Measurements from ENCODE around the gene ATG2B. TPM values are rescaled to one million over a fixed set of nuclear protein-coding genes. Genes with fewer than 3 reads are reported as not detected.

ATG2B gene
- polyA plus RNA-seq, 1 experiment: 22.1 TPM

GRCh38 chr14:96261772-96262655, 101.1 kb downstream of the ATG2B start:
- TF ChIP-seq CTCF (IDR thresholded peaks at IDR 0.05; ENCODE audit: low read depth, low read length): peak; percentile 31
- H3K9me3 ChIP-seq (ENCODE audit: control insufficient read depth, insufficient read depth, low read length): peaks cover 17% of the 10 kb centered on the region
- H3K27ac ChIP-seq (ENCODE audit: low read depth, low read length): peak overlapping the region; percentile 47
- H3K4me3 ChIP-seq (ENCODE audit: low read depth, low read length): peak overlapping the region; percentile 26
- H3K27me3 ChIP-seq (ENCODE audit: control insufficient read depth, insufficient read depth, low read length): no peaks in the 10 kb centered on the region
- POLR2A ChIA-PET: interaction anchor here (0.9 to 1.1 kb wide), 2 partner anchors 9 to 116 kb away, joined by 3 to 4 read pairs; no protein-coding TSS in a partner anchor
- no peak for DNase-seq (ENCODE audit: low read depth, low spot score)
- CTCF ChIA-PET: interaction anchor here (0.7 to 5.6 kb wide), 5 partner anchors 14 to 169 kb away, joined by 3 to 26 read pairs (median 4); no protein-coding TSS in a partner anchor

GRCh38 chr14:96261053-96261452, 102.1 kb downstream of the ATG2B start:
- H3K27ac ChIP-seq (ENCODE audit: low read depth, low read length): peak overlapping the region; percentile 53
- POLR2A ChIA-PET: interaction anchor here (1.0 to 1.8 kb wide), 4 partner anchors 8 to 156 kb away, joined by 3 to 8 read pairs (median 4); no protein-coding TSS in a partner anchor
- no peak for DNase-seq (ENCODE audit: low read depth, low spot score)

GRCh38 chr14:96260341-96260821, 102.8 kb downstream of the ATG2B start:
- DNase-seq (ENCODE audit: low read depth, low spot score): no peak
- peak overlapping the region; percentile 26 for H3K4me3 ChIP-seq (ENCODE audit: low read depth, low read length)
- POLR2A ChIA-PET: interaction anchor here (1.0 to 1.8 kb wide), 3 partner anchors 14 to 155 kb away, joined by 3 to 8 read pairs (median 4); no protein-coding TSS in a partner anchor
- H3K27ac ChIP-seq (ENCODE audit: low read depth, low read length): peak overlapping the region; percentile 53
- TF ChIP-seq CTCF (IDR thresholded peaks at IDR 0.05; ENCODE audit: low read depth, low read length): no peak
- peaks cover 17% of the 10 kb centered on the region for H3K9me3 ChIP-seq (ENCODE audit: control insufficient read depth, insufficient read depth, low read length)
- H3K27me3 ChIP-seq (ENCODE audit: control insufficient read depth, insufficient read depth, low read length): no peaks in the 10 kb centered on the region
- CTCF ChIA-PET: interaction anchor here (1.9 to 5.6 kb wide), 3 partner anchors 16 to 162 kb away, joined by 4 to 30 read pairs (median 26); no protein-coding TSS in a partner anchor

More at GRCh38 chr14:96261053-96261452, 102.1 kb downstream of the ATG2B start:
- CTCF ChIA-PET: interaction anchor here (1.1 to 5.6 kb wide), 4 partner anchors 14 to 163 kb away, joined by 4 to 30 read pairs (median 16); no protein-coding TSS in a partner anchor
- Histone ChIP-seq H3K27me3 (ENCODE audit: control insufficient read depth, insufficient read depth, low read length) (no peaks in the 10 kb centered on the region), H3K9me3 (ENCODE audit: control insufficient read depth, insufficient read depth, low read length) (peaks cover 17% of the 10 kb centered on the region), H3K4me3 (ENCODE audit: low read depth, low read length) (peak overlapping the region; percentile 26)
- TF ChIP-seq CTCF (IDR thresholded peaks at IDR 0.05; ENCODE audit: low read depth, low read length): no peak

GRCh38 chr14:96257900-96258299, 105.2 kb downstream of the ATG2B start:
- ChIA-PET POLR2A (interaction anchor here (0.6 to 1.0 kb wide), 2 partner anchors 17 to 161 kb away, joined by 3 to 5 read pairs; no protein-coding TSS in a partner anchor), CTCF (interaction anchor here (0.9 to 4.5 kb wide), 3 partner anchors 14 to 156 kb away, joined by 4 to 30 read pairs (median 11); no protein-coding TSS in a partner anchor)
- H3K9me3 ChIP-seq (ENCODE audit: control insufficient read depth, insufficient read depth, low read length): peaks cover 11% of the 10 kb centered on the region
- peak overlapping the region; percentile 67 for H3K4me3 ChIP-seq (ENCODE audit: low read depth, low read length)
- no peak for TF ChIP-seq CTCF (IDR thresholded peaks at IDR 0.05; ENCODE audit: low read depth, low read length)
- peak overlapping the region; percentile 98 for H3K27ac ChIP-seq (ENCODE audit: low read depth, low read length)
- DNase-seq (ENCODE audit: low read depth, low spot score): no peak
- no peaks in the 10 kb centered on the region for H3K27me3 ChIP-seq (ENCODE audit: control insufficient read depth, insufficient read depth, low read length)

Measured in AG04450 (cell line).